NB4 (cell line): ENCODE results near the gene CYP19A1.

ENCODE experiments used
- CTCF ChIP-seq: IDR thresholded peaks from one replicate; pipeline ENCODE4 v1.5.1; 2012; ENCODE audit warnings: low read depth, low read length
- POLR2A ChIP-seq: IDR thresholded peaks from 2 replicates; pipeline ENCODE4 v1.6.1; 2011; ENCODE audit warnings: mild to moderate bottlenecking; ENCODE audit not compliant: insufficient read length; ENCODE audit errors: extremely low read depth

- TF ChIP-seq POLR2A (no peak), CTCF (no peak)
These were observed 26.9 kb downstream of the CYP19A1 start for GRCh38 chr15:51311510-51311909.
